Loucy (cell line): ENCODE results near the gene SCN7A.
A peak's percentile ranks its signal among the peaks of the same experiment; 100 is the strongest.

Source experiments
- H2AFZ ChIP-seq: fragments of 200-600 bp; sonication (generic); 2 replicates; pipeline ENCODE4 v1.6.0; 2016; ENCODE audit warnings: antibody characterized with exemption, mild to moderate bottlenecking, low read length, moderate library complexity
- H3F3A ChIP-seq: fragments of 200-600 bp; 2 replicates; pipeline ENCODE4 v1.6.0; 2016; ENCODE audit warnings: antibody characterized with exemption, low read depth, mild to moderate bottlenecking
- H3K27me3 ChIP-seq: fragments of 200-600 bp; sonication (generic); 2 replicates; pipeline ENCODE4 v1.6.1; 2014; ENCODE audit warnings: low read length, mild to moderate bottlenecking; ENCODE audit not compliant: insufficient read depth, poor library complexity, severe bottlenecking
- H3K36me3 ChIP-seq: fragments of 200-600 bp; sonication (generic); 2 replicates; pipeline ENCODE4 v1.6.1; 2016; ENCODE audit warnings: low read length; ENCODE audit not compliant: insufficient read depth
- H3K4me1 ChIP-seq: fragments of 200-600 bp; sonication (generic); 2 replicates; pipeline ENCODE4 v1.5.1; 2014; ENCODE audit warnings: low read length, mild to moderate bottlenecking; ENCODE audit not compliant: insufficient read depth, poor library complexity, severe bottlenecking
- H3K4me2 ChIP-seq: fragments of 200-600 bp; sonication (generic); 2 replicates; pipeline ENCODE4 v1.6.0; 2014; ENCODE audit warnings: antibody characterized with exemption, low read length, low read depth, mild to moderate bottlenecking; ENCODE audit not compliant: poor library complexity, severe bottlenecking
- H3K4me3 ChIP-seq: fragments of 200-600 bp; sonication (generic); 2 replicates; pipeline ENCODE4 v1.5.1; 2014; ENCODE audit warnings: low read length, mild to moderate bottlenecking, mixed read lengths; ENCODE audit not compliant: poor library complexity, severe bottlenecking
- H3K79me2 ChIP-seq: fragments of 200-600 bp; sonication (generic); 2 replicates; pipeline ENCODE4 v1.6.1; 2014; ENCODE audit warnings: low read length; ENCODE audit not compliant: insufficient read depth
- H3K9ac ChIP-seq: fragments of 200-600 bp; sonication (generic); 2 replicates; pipeline ENCODE4 v1.6.0; 2014; ENCODE audit warnings: mild to moderate bottlenecking, low read depth, low read length, moderate library complexity; ENCODE audit not compliant: poor library complexity, severe bottlenecking
- H3K9me2 ChIP-seq: fragments of 200-600 bp; sonication (generic); replicated peaks from 2 replicates; pipeline ENCODE4 v1.6.1; 2016; ENCODE audit warnings: low read depth, low read length, mixed read lengths
- H3K9me3 ChIP-seq: fragments of 200-600 bp; sonication (generic); 2 replicates; pipeline ENCODE4 v1.6.1; 2014; ENCODE audit warnings: mild to moderate bottlenecking, antibody characterized with exemption, low read length, low read depth; ENCODE audit not compliant: insufficient read depth
- H4K20me1 ChIP-seq: fragments of 200-600 bp; sonication (generic); 2 replicates; pipeline ENCODE4 v1.6.0; 2014; ENCODE audit warnings: antibody characterized with exemption, low read length, mild to moderate bottlenecking; ENCODE audit not compliant: insufficient read depth, poor library complexity, severe bottlenecking
- EZH2phosphoT487 ChIP-seq: fragments of 200-600 bp; IDR thresholded peaks from 2 replicates; pipeline ENCODE4 v1.6.1; 2018; ENCODE audit warnings: antibody characterized with exemption, mild to moderate bottlenecking, moderate library complexity, borderline replicate concordance
- TF ChIP-seq, protein P1 (sequence below): fragments of 200-600 bp; sonication (generic); conservative IDR thresholded peaks from 2 replicates; pipeline ENCODE4 v1.5.1; 2014; ENCODE audit warnings: mild to moderate bottlenecking, antibody characterized with exemption, low read length

SCN7A gene

GRCh38 chr2:166518634-166519390 lies 24.8 kb upstream of the SCN7A start:
- TF ChIP-seq, protein P1, sequence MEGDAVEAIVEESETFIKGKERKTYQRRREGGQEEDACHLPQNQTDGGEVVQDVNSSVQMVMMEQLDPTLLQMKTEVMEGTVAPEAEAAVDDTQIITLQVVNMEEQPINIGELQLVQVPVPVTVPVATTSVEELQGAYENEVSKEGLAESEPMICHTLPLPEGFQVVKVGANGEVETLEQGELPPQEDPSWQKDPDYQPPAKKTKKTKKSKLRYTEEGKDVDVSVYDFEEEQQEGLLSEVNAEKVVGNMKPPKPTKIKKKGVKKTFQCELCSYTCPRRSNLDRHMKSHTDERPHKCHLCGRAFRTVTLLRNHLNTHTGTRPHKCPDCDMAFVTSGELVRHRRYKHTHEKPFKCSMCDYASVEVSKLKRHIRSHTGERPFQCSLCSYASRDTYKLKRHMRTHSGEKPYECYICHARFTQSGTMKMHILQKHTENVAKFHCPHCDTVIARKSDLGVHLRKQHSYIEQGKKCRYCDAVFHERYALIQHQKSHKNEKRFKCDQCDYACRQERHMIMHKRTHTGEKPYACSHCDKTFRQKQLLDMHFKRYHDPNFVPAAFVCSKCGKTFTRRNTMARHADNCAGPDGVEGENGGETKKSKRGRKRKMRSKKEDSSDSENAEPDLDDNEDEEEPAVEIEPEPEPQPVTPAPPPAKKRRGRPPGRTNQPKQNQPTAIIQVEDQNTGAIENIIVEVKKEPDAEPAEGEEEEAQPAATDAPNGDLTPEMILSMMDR: no peak
- TF ChIP-seq EZH2phosphoT487: no peak
- H3K4me2 ChIP-seq: no peak overlapping the region
- H4K20me1 ChIP-seq: no peaks in the 10 kb centered on the region

DNA sequence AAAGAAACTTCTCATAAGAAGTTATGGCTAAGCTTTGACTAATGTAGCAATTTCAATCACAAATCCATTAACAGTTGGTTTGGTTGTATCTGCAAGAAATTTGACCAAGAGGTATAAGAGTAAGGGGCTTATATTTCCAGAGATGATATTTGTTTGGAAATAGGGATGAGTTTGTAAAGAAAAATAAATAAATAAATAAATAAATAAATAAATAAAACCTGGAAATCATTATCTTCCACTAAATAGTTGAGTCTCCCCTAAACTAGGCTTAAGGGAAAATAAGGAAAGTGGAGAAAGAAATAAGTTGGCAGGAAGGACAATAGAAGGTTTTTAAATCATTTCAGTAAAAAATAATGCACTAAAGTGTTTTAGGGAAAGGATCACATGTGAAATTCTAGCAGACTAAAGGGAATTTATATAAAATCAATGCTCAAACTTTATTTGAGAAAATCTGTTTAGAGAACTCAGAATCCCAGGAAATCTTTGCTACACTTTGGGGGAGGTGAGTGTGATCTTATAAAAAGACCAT lies 23.5 kb upstream of the SCN7A start:
- Histone ChIP-seq H3K9ac (no peak overlapping the region), H3K4me2 (no peak overlapping the region), H3K4me1 (no peaks in the 10 kb centered on the region), H3K9me3 (no peaks in the 10 kb centered on the region), H3K36me3 (no peaks in the 10 kb centered on the region), H3F3A (no peaks in the 10 kb centered on the region), H3K9me2 (no peaks in the 10 kb centered on the region), H3K4me3 (no peak overlapping the region), H2AFZ (no peak overlapping the region), H3K79me2 (no peaks in the 10 kb centered on the region), H3K27me3 (no peaks in the 10 kb centered on the region), H4K20me1 (no peaks in the 10 kb centered on the region)
- TF ChIP-seq, protein P1: no peak
- no peak for TF ChIP-seq EZH2phosphoT487

More at GRCh38 chr2:166518634-166519390, 24.8 kb upstream of the SCN7A start:
- Histone ChIP-seq H3K4me3 (no peak overlapping the region), H3K27me3 (no peaks in the 10 kb centered on the region), H3K9me3 (no peaks in the 10 kb centered on the region), H3F3A (no peaks in the 10 kb centered on the region), H3K79me2 (no peaks in the 10 kb centered on the region), H3K9me2 (no peaks in the 10 kb centered on the region), H3K9ac (no peak overlapping the region), H3K4me1 (no peaks in the 10 kb centered on the region), H3K36me3 (no peaks in the 10 kb centered on the region), H2AFZ (no peak overlapping the region)

DNA sequence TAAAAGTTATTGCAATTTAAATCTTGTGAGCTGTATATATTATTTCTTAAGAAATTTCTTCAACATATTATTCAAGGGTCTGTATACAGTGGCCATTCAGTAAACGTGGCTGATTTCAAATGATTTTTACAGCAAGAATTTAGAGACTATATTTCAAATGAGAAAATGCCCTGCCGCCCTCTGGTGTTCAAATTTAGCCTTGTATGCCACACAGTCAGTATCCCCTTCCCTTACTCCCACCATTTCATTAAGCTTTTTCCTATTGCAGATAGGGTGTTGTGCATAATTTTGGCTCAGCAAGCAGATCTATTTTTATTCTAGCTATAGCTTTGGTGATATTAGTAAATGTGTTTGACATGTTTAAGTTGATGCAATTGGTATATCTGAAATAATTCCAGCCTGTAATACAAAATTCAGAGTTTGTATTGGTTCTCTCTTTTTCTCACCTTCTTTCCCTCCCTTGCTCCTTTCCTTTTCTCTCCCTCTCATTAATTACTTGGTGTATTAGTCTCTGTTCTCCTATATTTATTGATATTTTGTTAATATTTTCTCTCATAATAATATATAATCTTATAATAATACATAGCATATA lies 22.8 kb upstream of the SCN7A start:
- Histone ChIP-seq H3K9me2 (no peaks in the 10 kb centered on the region), H3K27me3 (no peaks in the 10 kb centered on the region), H3K79me2 (no peaks in the 10 kb centered on the region)

More for the DNA sequence above, 22.8 kb upstream of the SCN7A start:
- Histone ChIP-seq H3F3A (no peaks in the 10 kb centered on the region), H3K36me3 (no peaks in the 10 kb centered on the region), H3K9ac (no peak overlapping the region), H3K4me2 (no peak overlapping the region), H4K20me1 (no peaks in the 10 kb centered on the region), H3K4me3 (no peak overlapping the region), H2AFZ (no peak overlapping the region), H3K9me3 (no peaks in the 10 kb centered on the region), H3K4me1 (no peaks in the 10 kb centered on the region)
- TF ChIP-seq, protein P1: peak; percentile 74
- no peak for TF ChIP-seq EZH2phosphoT487
